HepG2 (cell line): ENCODE data around the gene CPM. TPM values are rescaled to one million over a fixed set of nuclear protein-coding genes. Genes with fewer than 3 reads are reported as not detected.

ENCODE experiments used
- FOXA3 ChIP-seq: IDR thresholded peaks from 2 replicates; pipeline ENCODE4 v1.6.1; 2016; ENCODE audit warnings: missing genetic modification reagents, missing compliant biosample characterization
- FOXO1 ChIP-seq: sonication (generic); formaldehyde crosslinking; IDR thresholded peaks from 2 replicates; pipeline ENCODE4 v1.4.0; 2020; ENCODE audit warnings: missing genetic modification reagents
- PPARG ChIP-seq: conservative IDR thresholded peaks from 2 replicates; pipeline ENCODE4 v1.6.1; 2016; ENCODE audit warnings: missing biosample characterization, missing genetic modification reagents
- SP2 ChIP-seq: sonication (generic); formaldehyde crosslinking; IDR thresholded peaks from 2 replicates; pipeline ENCODE4 v1.5.1; 2020; ENCODE audit warnings: mild to moderate bottlenecking, missing genetic modification reagents
- TMF1 ChIP-seq: sonication (generic); formaldehyde crosslinking; IDR thresholded peaks from 2 replicates; pipeline ENCODE4 v1.8.1; 2022; ENCODE audit warnings: low read depth, missing genetic modification reagents
- U2AF2 ChIP-seq: fragments of 200-400 bp; formaldehyde crosslinking; IDR thresholded peaks from 2 replicates; pipeline ENCODE4 v1.6.1; 2017; ENCODE audit warnings: low read depth, mild to moderate bottlenecking, low read length
- ZNF747 ChIP-seq: sonication (generic); formaldehyde crosslinking; IDR thresholded peaks from 2 replicates; pipeline ENCODE4 v1.8.1; 2023; ENCODE audit warnings: missing genetic modification reagents, mild to moderate bottlenecking, borderline replicate concordance
- ZSCAN29 ChIP-seq: sonication (generic); formaldehyde crosslinking; conservative IDR thresholded peaks from 2 replicates; pipeline ENCODE4 v1.4.0; 2020; ENCODE audit warnings: mild to moderate bottlenecking, missing genetic modification reagents
- ZSCAN5A ChIP-seq: sonication (generic); formaldehyde crosslinking; IDR thresholded peaks from 2 replicates; pipeline ENCODE4 v1.8.0; 2022; ENCODE audit warnings: mild to moderate bottlenecking, missing genetic modification reagents, borderline replicate concordance
- polyA plus RNA-seq, 8 experiments: library from polyadenylated mRNA; depleted of rRNA in 3 of 8; stranded (reverse) in 7 of 8; unstranded in 1 of 8; fragments of >200 nt; fragmentation: Illumina TruSeq in 4 of 8; extraction: Trizol in 4 of 8; gene quantifications; 2 replicates each; pipeline versions ENCODE4 v1.2.1 to v1.2.3, GENCODE V29; 2011 to 2016; ENCODE audit warnings: low read depth in 4 of 8, missing spikeins in 1 of 8, mixed read lengths in 1 of 8; ENCODE audit not compliant: insufficient read depth in 1 of 8
- total RNA-seq, 5 experiments: library from RNA; depleted of rRNA; stranded (reverse); fragments of >200 nt; fragmentation: Illumina TruSeq; extraction: Trizol; gene quantifications; 2 replicates each; pipeline ENCODE4 v1.2.3, GENCODE V29; 2016; ENCODE audit warnings: low read depth in 1 of 5
- TF ChIP-seq, protein P1 (sequence below): sonication (generic); formaldehyde crosslinking; IDR thresholded peaks from 2 replicates; pipeline ENCODE4 v1.8.0; 2022; ENCODE audit warnings: low read depth, missing genetic modification reagents
- TF ChIP-seq, protein P2 (sequence below): sonication (generic); formaldehyde crosslinking; IDR thresholded peaks from 2 replicates; pipeline ENCODE4 v1.4.0; 2020; ENCODE audit warnings: missing genetic modification reagents
- TF ChIP-seq, protein P3 (sequence below): sonication (generic); formaldehyde crosslinking; IDR thresholded peaks from 2 replicates; pipeline ENCODE4 v1.8.1; 2023; ENCODE audit warnings: mild to moderate bottlenecking, missing genetic modification reagents
- TF ChIP-seq, protein P4 (sequence below): sonication (generic); formaldehyde crosslinking; IDR thresholded peaks from 2 replicates; pipeline ENCODE4 v1.4.0; 2020; ENCODE audit warnings: missing genetic modification reagents
- TF ChIP-seq, protein P5 (sequence below): sonication (generic); formaldehyde crosslinking; IDR thresholded peaks from 2 replicates; pipeline ENCODE4 v1.8.0; 2022; ENCODE audit warnings: missing genetic modification reagents, low read depth, mild to moderate bottlenecking, borderline replicate concordance
- TF ChIP-seq, protein P6 (sequence below), 2 experiments: sonication (generic) in 1 of 2; formaldehyde crosslinking in 1 of 2; IDR thresholded peaks; 2 replicates each; pipeline versions ENCODE4 v1.4.0 to v1.6.1; 2018 to 2020; ENCODE audit warnings: missing genetic modification reagents in 2 of 2, borderline replicate concordance in 1 of 2, low read depth in 1 of 2, mild to moderate bottlenecking in 1 of 2, missing biosample characterization in 1 of 2

CPM gene
- total and polyA plus RNA-seq, 2 of the 13 experiments (the other 11 are each of a cell fraction or from before 2014, with no cell fraction given): not detected

GRCh38 chr12:68804657-68805591, 128.0 kb downstream of the CPM start (continued):
- TF ChIP-seq, protein P1, sequence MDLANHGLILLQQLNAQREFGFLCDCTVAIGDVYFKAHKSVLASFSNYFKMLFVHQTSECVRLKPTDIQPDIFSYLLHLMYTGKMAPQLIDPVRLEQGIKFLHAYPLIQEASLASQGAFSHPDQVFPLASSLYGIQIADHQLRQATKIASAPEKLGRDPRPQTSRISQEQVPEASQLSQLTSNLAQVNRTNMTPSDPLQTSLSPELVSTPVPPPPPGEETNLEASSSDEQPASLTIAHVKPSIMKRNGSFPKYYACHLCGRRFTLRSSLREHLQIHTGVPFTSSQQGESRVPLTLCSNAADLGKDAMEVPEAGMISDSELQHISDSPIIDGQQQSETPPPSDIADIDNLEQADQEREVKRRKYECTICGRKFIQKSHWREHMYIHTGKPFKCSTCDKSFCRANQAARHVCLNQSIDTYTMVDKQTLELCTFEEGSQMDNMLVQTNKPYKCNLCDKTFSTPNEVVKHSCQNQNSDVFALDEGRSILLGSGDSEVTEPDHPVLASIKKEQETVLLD (CRISPR knock-in tag): no peak
- TF ChIP-seq PPARG (CRISPR knock-in tag) (peak; percentile 76), FOXA3 (CRISPR knock-in tag) (peak; percentile 66), ZSCAN29 (CRISPR knock-in tag) (peak; percentile 88), U2AF2 (no peak), ZSCAN5A (no peak), TMF1 (CRISPR knock-in tag) (no peak), FOXO1 (peak; percentile 64), SP2 (CRISPR knock-in tag) (no peak), ZNF747 (CRISPR knock-in tag) (no peak)
- TF ChIP-seq, protein P2, sequence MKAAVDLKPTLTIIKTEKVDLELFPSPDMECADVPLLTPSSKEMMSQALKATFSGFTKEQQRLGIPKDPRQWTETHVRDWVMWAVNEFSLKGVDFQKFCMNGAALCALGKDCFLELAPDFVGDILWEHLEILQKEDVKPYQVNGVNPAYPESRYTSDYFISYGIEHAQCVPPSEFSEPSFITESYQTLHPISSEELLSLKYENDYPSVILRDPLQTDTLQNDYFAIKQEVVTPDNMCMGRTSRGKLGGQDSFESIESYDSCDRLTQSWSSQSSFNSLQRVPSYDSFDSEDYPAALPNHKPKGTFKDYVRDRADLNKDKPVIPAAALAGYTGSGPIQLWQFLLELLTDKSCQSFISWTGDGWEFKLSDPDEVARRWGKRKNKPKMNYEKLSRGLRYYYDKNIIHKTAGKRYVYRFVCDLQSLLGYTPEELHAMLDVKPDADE: no peak
- TF ChIP-seq, protein P3, sequence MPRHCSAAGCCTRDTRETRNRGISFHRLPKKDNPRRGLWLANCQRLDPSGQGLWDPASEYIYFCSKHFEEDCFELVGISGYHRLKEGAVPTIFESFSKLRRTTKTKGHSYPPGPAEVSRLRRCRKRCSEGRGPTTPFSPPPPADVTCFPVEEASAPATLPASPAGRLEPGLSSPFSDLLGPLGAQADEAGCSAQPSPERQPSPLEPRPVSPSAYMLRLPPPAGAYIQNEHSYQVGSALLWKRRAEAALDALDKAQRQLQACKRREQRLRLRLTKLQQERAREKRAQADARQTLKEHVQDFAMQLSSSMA (CRISPR knock-in tag): no peak; the same call in 1 of the 2 replicates
- TF ChIP-seq, protein P4, sequence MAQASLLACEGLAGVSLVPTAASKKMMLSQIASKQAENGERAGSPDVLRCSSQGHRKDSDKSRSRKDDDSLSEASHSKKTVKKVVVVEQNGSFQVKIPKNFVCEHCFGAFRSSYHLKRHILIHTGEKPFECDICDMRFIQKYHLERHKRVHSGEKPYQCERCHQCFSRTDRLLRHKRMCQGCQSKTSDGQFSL (CRISPR knock-in tag): no peak
- TF ChIP-seq, protein P5, sequence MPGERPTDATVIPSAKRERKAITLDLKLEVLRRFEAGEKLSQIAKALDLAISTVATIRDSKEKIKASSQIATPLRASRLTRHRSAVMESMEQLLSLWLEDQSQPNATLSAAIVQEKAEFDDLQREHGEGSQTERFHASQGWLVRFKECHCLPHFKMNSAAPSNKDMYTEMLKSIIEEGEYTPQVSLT (CRISPR knock-in tag): 0 out of 2 replicates have a peak, but pooled peaks have one; percentile 83
- TF ChIP-seq, protein P6, sequence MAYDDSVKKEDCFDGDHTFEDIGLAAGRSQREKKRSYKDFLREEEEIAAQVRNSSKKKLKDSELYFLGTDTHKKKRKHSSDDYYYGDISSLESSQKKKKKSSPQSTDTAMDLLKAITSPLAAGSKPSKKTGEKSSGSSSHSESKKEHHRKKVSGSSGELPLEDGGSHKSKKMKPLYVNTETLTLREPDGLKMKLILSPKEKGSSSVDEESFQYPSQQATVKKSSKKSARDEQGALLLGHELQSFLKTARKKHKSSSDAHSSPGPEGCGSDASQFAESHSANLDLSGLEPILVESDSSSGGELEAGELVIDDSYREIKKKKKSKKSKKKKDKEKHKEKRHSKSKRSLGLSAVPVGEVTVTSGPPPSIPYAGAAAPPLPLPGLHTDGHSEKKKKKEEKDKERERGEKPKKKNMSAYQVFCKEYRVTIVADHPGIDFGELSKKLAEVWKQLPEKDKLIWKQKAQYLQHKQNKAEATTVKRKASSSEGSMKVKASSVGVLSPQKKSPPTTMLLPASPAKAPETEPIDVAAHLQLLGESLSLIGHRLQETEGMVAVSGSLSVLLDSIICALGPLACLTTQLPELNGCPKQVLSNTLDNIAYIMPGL (CRISPR knock-in tag; IDR thresholded peaks at IDR 0.05; ENCODE audit: borderline replicate concordance in 1 of 2, low read depth in 1 of 2): peak in 1 of 2 experiments; percentile 88; a peak in 3 of 4 replicates
